Cardiac muscle cell (in vitro differentiated cells and primary cell): Measurements from ENCODE around the gene GATAD1. TPM values are rescaled to one million over a fixed set of nuclear protein-coding genes. Genes with fewer than 3 reads are reported as not detected.
A peak's percentile ranks its signal among the peaks of the same experiment; 100 is the strongest.

Source experiments
- DNase-seq, 2 donors: peaks; one replicate each; pipeline versions ENCODE4 v3.0.0 to v3.0.0-alpha.2; 2010 to 2017; ENCODE audit warnings: low read depth in 1 of 2, low spot score in 1 of 2
- H3K27ac ChIP-seq: fragments of 200-600 bp; sonication (generic); 2 replicates; pipeline ENCODE4 v1.5.1; 2016
- H3K27me3 ChIP-seq: fragments of 200-600 bp; sonication (generic); 2 replicates; pipeline ENCODE4 v1.6.0; 2016; ENCODE audit warnings: control low read depth
- H3K36me3 ChIP-seq: fragments of 200-600 bp; sonication (generic); 2 replicates; pipeline ENCODE4 v1.5.1; 2016; ENCODE audit warnings: control low read depth
- H3K4me1 ChIP-seq: fragments of 200-600 bp; sonication (generic); 2 replicates; pipeline ENCODE4 v1.8.1; 2017; ENCODE audit warnings: low read depth, mild to moderate bottlenecking, mixed run types
- H3K4me3 ChIP-seq: fragments of 200-600 bp; sonication (generic); 2 replicates; pipeline ENCODE4 v1.5.1; 2016; ENCODE audit warnings: mild to moderate bottlenecking
- H3K9me3 ChIP-seq: fragments of 200-600 bp; sonication (generic); 2 replicates; pipeline ENCODE4 v1.5.1; 2017; ENCODE audit warnings: low read depth, mild to moderate bottlenecking, control low read depth
- polyA plus RNA-seq: library from polyadenylated mRNA; unstranded; fragments of >200 nt; fragmentation: Nextera tagmentation; extraction: Ambion mirVana; gene quantifications from 2 replicates; pipeline ENCODE4 v1.2.1, GENCODE V29; 2016
- total RNA-seq: library from RNA; depleted of rRNA; stranded (reverse); fragments of >200 nt; gene quantifications from 2 replicates; pipeline ENCODE4 v1.2.3, GENCODE V29; 2016
- TF ChIP-seq, protein P1 (sequence below): IDR thresholded peaks from 2 replicates; pipeline ENCODE4 v1.5.1; 2012; ENCODE audit warnings: low read depth, mild to moderate bottlenecking, low read length

Gene GATAD1
- total and polyA plus RNA-seq, 2 experiments from 2014 or later = 43.0 to 50.8 TPM

DNA sequence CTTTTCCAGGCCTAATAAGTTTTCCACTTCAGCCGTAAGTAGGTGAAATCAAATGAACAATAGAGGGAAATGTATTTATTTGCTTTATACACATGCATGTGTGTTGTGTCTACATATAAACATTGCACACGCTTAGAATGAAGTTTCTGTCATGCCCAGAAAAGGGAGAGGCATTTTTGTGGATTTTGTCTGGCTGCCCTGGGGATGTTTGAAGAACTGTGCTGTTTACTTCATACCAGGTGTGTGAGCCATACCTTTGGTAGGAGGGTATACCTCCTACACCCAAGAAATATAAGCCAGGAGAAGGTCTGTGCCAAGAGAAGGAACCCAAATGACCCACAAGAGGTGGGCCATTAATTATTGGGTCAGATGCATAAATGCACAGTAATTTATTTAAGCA lies 12.8 kb downstream of the GATAD1 start:
- TF ChIP-seq, protein P1, sequence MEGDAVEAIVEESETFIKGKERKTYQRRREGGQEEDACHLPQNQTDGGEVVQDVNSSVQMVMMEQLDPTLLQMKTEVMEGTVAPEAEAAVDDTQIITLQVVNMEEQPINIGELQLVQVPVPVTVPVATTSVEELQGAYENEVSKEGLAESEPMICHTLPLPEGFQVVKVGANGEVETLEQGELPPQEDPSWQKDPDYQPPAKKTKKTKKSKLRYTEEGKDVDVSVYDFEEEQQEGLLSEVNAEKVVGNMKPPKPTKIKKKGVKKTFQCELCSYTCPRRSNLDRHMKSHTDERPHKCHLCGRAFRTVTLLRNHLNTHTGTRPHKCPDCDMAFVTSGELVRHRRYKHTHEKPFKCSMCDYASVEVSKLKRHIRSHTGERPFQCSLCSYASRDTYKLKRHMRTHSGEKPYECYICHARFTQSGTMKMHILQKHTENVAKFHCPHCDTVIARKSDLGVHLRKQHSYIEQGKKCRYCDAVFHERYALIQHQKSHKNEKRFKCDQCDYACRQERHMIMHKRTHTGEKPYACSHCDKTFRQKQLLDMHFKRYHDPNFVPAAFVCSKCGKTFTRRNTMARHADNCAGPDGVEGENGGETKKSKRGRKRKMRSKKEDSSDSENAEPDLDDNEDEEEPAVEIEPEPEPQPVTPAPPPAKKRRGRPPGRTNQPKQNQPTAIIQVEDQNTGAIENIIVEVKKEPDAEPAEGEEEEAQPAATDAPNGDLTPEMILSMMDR = no peak
- Histone ChIP-seq H3K36me3 (peaks cover 31% of the 10 kb centered on the region), H3K27me3 (no peaks in the 10 kb centered on the region), H3K9me3 (no peaks in the 10 kb centered on the region), H3K4me1 (peaks cover 3% of the 10 kb centered on the region), H3K4me3 (no peak overlapping the region), H3K27ac (peak overlapping the region; percentile 13)
- DNase-seq = no peak

DNA sequence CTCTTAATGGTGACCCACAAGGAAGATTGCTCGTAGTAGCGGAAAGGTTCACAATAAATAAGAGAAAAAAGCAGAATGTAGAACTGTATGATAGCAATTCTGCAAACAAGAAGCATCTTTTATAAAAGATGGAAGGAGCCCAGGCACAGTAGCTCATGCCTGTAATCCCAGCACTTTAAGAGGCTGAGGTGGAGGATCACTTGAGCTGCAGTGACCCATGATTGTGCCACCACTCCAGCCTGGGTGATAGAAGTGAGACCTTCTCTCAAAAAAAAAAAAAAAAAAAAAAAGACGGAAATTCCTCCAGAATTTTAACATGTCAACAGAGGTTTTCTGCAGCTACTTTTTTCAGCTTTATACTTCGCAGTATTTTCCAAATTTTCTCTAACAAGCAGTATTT lies 13.2 kb downstream of the GATAD1 start:
- Histone ChIP-seq H3K36me3 (peaks cover 28% of the 10 kb centered on the region), H3K27me3 (no peaks in the 10 kb centered on the region), H3K4me1 (peaks cover 3% of the 10 kb centered on the region), H3K27ac (peak overlapping the region; percentile 56), H3K4me3 (no peak overlapping the region), H3K9me3 (no peaks in the 10 kb centered on the region)
- TF ChIP-seq, protein P1 = no peak
- no peak for DNase-seq

DNA sequence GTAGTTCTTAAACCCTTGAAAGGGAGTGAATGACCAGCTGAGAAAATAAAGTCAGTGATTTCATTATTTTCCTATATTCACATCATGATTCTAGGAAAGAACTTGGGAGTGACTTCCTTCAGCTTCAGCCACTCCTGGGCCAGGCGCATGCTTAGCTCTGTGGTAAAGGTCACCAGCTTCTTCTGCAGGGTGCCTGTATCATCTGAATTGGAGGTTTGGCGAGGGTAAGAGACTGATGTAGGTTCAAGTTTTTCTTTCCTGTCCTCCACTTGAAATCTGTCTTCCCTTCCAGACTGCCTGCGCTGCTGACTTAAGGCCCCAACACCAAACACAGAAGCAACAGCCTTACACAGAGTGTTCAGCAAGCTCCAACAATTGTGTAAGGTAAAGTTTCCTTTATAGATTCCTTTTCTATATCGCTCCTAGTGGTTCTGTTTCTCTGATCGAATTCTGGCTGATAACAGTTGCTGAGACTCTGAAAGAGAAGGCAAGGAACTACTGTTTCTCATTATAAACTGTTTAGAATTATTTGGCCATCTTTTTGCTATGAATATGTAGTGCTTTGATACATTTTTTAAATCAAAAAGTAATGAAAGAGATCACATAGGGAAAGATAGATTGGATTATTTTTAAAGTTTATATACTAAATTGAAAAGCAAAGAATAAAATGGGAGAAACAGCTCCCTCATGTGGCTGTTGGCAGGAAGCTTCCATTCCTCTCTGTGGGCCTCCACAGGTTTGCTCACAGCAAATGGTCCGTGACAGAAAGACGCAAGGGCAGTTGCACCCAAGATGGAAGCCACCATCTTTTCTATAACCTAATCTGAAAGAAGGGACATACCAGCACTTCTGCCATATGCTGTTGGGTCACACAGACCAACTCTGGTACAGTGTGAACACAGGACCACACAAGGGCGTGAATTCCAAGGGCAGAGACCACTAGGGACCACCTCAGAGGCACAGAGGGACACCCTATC lies 14.0 kb downstream of the GATAD1 start:
- DNase-seq = peak; percentile 48 to 69
- H3K4me3 ChIP-seq = no peak overlapping the region
- H3K9me3 ChIP-seq = no peaks in the 10 kb centered on the region
- H3K27ac ChIP-seq = peak overlapping the region; percentile 56
- TF ChIP-seq, protein P1 = peak; percentile 82
- peaks cover 20% of the 10 kb centered on the region for H3K36me3 ChIP-seq
- H3K27me3 ChIP-seq = no peaks in the 10 kb centered on the region
- H3K4me1 ChIP-seq = peaks cover 3% of the 10 kb centered on the region

DNA sequence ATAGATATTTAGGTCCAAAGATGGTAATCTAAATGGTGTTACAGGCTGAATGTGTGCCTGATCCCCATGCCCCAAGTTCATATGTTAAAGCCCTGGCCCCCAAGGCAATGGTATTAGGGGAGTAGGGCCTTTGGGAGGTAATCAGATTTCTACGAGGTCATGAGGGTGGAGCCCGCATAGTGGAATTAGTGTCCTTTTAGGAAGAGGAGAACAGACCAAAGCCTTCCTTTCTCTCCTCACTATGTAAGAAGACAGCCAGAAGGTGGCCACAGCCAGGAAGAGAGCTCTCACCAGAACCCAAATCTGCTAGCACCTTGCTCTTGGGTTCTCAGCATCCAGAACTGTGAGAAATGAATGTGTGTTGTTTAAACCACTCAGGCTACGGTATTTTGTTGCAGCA lies 15.3 kb downstream of the GATAD1 start:
- DNase-seq = no peak
- H3K4me3 ChIP-seq = no peak overlapping the region
- H3K27me3 ChIP-seq = no peaks in the 10 kb centered on the region
- peaks cover 9% of the 10 kb centered on the region for H3K36me3 ChIP-seq
- H3K9me3 ChIP-seq = no peaks in the 10 kb centered on the region
- no peak overlapping the region for H3K27ac ChIP-seq
- TF ChIP-seq, protein P1 = no peak
- H3K4me1 ChIP-seq = peaks cover 3% of the 10 kb centered on the region

DNA sequence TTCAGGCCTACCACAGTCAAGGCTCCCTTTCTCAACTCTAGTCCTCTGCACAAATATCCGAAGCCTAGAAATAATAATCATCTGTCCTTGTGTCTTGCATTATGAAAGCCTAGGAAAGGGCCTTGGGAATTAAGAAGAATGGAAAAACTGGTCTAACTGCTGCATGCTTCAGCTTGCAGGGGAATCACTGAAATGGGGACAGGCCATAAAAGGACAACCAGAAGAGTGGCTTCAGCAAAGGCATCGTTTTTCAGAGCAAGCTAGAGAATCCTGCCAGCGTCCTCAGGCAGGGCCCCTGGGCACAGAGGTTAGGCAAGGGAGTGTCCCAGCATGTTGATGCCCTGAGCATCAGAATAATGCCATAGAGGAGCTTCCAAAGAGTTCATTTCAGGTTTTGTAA lies 17.2 kb downstream of the GATAD1 start:
- H3K9me3 ChIP-seq = no peaks in the 10 kb centered on the region
- H3K27me3 ChIP-seq = no peaks in the 10 kb centered on the region

More for the DNA sequence above, 17.2 kb downstream of the GATAD1 start:
- Histone ChIP-seq H3K27ac (no peak overlapping the region), H3K4me3 (no peak overlapping the region), H3K4me1 (peaks cover 3% of the 10 kb centered on the region), H3K36me3 (peaks cover 3% of the 10 kb centered on the region)
- DNase-seq = no peak
- TF ChIP-seq, protein P1 = no peak
